Kidney (tissue), 14 donors: ENCODE data around the gene ADGRL2. TPM values are rescaled to one million over a fixed set of nuclear protein-coding genes. Genes with fewer than 3 reads are reported as not detected.

ENCODE experiments used
- DNase-seq, 5 donors: peaks; one replicate each; pipeline ENCODE4 v3.0.0-alpha.2; 2013 to 2020
- FAIRE-seq: peaks from 2 replicates; lab custom pipeline; 2012; peaks lifted over from hg19 to GRCh38; lab: Jason Lieb, UNC
- H3K27ac ChIP-seq, 2 donors: one replicate each; pipeline ENCODE4 v1.7.0; 2013; ENCODE audit warnings: low read depth in 2 of 2, low read length in 2 of 2, inconsistent platforms in 1 of 2
- H3K27me3 ChIP-seq: one replicate; pipeline ENCODE4 v1.7.1; 2013; ENCODE audit warnings: low read length, inconsistent platforms; ENCODE audit not compliant: control insufficient read depth, insufficient read depth
- H3K36me3 ChIP-seq, 3 donors: one replicate each; pipeline versions ENCODE4 v1.7.0 to v1.7.1; 2013; ENCODE audit warnings: low read length in 3 of 3, control low read depth in 1 of 3, inconsistent platforms in 1 of 3; ENCODE audit not compliant: insufficient read depth in 3 of 3, control insufficient read depth in 2 of 3
- H3K4me1 ChIP-seq, 3 donors: one replicate each; pipeline versions ENCODE4 v1.7.0 to v1.7.1; 2013; ENCODE audit warnings: low read length in 3 of 3, inconsistent platforms in 1 of 3, low read depth in 1 of 3; ENCODE audit not compliant: control insufficient read depth in 2 of 3, insufficient read depth in 2 of 3
- H3K4me3 ChIP-seq, 3 donors: one replicate each; pipeline versions ENCODE4 v1.7.0 to v1.8.1; 2013; ENCODE audit warnings: low read length in 3 of 3, control low read depth in 1 of 3, inconsistent platforms in 1 of 3
- H3K9ac ChIP-seq, 3 donors: one replicate each; pipeline versions ENCODE4 v1.7.0 to v1.7.1; 2013; ENCODE audit warnings: low read length in 3 of 3, control low read depth in 1 of 3, inconsistent platforms in 1 of 3
- H3K9me3 ChIP-seq, 3 donors: one replicate each; pipeline versions ENCODE4 v1.7.0 to v1.7.1; 2013; ENCODE audit warnings: low read length in 3 of 3, control low read depth in 1 of 3, inconsistent platforms in 1 of 3; ENCODE audit not compliant: control insufficient read depth in 2 of 3, insufficient read depth in 1 of 3
- intact Hi-C: fragments of 100-400 bp; cut with DNase I; formaldehyde crosslinking; loops from one replicate; pipeline ENCODE4 v1.11.1; 2022
- polyA plus RNA-seq: library from polyadenylated mRNA; stranded (reverse); fragments of 350-450 nt; fragmentation: Illumina TruSeq; extraction: RNeasy Lipid Tissue Mini Kit (QIAGEN cat#74804); gene quantifications from one replicate; pipeline ENCODE4 v1.2.3, GENCODE V29; 2014; ENCODE audit warnings: low read depth, low replicate concordance; ENCODE audit not compliant: insufficient read depth
- total RNA-seq: library from RNA; stranded (reverse); fragmentation: NEBNext Ultra II Directional; extraction: Animal tissue kit (Norgen Biotek cat#: 25700); gene quantifications from one replicate; pipeline ENCODE4 v1.2.1, GENCODE V29; 2021
- TF ChIP-seq, protein P1 (sequence below): IDR thresholded peaks from 3 replicates; pipeline ENCODE4 v1.5.1; 2012; ENCODE audit warnings: mild to moderate bottlenecking, moderate library complexity, borderline replicate concordance; ENCODE audit not compliant: insufficient read depth; ENCODE audit errors: extremely low read depth
- donor health status: control.
- donor health status: control.
- donor health status: control.
- donor health status: control.
- donor health status: control.
- donor health status: DM: yes; HTN: yes; CAD: no.
- donor health status: Normal renal cell carcinoma (clear cell type).

Gene ADGRL2
- total and polyA plus RNA-seq, 2 donors from 2014 or later = 27.2 to 71.2 TPM

DNA sequence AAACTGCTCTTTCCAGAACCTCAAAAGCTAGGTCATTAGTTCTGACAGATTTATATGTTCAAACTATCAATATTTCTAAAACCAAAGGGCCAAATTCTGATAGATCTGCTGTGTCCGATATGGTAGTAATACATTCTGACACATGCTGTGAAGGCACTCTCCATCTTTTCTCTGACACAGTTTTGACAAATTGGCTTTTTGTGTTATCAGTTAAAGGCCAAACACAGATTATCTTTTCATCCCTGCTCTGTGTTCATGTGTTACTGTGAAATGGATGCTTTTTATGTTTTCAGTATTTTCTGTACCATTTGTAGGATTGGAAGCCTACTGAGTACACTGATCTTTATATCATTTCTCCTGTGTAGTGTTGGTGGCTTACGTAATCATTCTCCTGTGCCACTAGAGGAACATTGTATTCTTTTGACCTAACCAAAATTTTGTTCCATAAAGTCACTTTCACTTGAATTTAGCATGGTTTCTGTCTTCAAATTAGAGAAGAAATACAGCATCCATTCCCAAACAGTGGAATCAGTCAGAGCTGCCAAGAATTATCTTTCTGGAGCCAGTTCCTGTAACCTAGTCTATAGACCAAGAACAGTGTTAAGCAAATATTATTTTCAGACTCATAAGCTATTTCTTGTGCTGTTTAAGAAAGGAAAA, 137.2 kb downstream of the ADGRL2 start:
- Histone ChIP-seq H3K27ac (no peak overlapping the region), H3K36me3 (peaks cover 0 to 2% (median 0%) of the 10 kb centered on the region in 3 donors), H3K27me3 (no peaks in the 10 kb centered on the region), H3K4me1 (peaks cover 0 to 2% (median 0%) of the 10 kb centered on the region in 3 donors), H3K9ac (no peak overlapping the region), H3K9me3 (no peaks in the 10 kb centered on the region), H3K4me3 (no peak overlapping the region)
- DNase-seq = no peak
- intact Hi-C loops = no loop called here
- FAIRE-seq = no peak
- TF ChIP-seq, protein P1, sequence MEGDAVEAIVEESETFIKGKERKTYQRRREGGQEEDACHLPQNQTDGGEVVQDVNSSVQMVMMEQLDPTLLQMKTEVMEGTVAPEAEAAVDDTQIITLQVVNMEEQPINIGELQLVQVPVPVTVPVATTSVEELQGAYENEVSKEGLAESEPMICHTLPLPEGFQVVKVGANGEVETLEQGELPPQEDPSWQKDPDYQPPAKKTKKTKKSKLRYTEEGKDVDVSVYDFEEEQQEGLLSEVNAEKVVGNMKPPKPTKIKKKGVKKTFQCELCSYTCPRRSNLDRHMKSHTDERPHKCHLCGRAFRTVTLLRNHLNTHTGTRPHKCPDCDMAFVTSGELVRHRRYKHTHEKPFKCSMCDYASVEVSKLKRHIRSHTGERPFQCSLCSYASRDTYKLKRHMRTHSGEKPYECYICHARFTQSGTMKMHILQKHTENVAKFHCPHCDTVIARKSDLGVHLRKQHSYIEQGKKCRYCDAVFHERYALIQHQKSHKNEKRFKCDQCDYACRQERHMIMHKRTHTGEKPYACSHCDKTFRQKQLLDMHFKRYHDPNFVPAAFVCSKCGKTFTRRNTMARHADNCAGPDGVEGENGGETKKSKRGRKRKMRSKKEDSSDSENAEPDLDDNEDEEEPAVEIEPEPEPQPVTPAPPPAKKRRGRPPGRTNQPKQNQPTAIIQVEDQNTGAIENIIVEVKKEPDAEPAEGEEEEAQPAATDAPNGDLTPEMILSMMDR = no peak

DNA sequence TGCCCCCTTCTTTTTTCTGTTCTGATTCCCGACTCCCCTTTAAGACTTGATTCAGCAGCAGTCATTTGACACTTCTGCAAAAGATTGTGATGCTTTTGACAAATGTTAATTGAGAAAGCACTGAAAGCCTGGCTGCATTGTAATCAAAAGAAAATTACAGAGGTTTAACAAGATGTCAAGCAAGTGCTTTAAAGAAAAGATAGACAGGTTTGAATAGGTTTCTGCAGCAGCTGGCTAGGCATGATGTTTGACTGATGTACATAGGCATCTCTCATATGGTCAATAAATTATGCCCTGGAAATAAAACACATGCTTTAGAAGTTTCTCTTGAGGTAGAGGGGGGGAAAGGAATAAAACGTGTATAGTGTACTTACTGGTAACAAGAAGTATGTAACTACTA, 147.8 kb downstream of the ADGRL2 start:
- H3K27me3 ChIP-seq = no peaks in the 10 kb centered on the region
- intact Hi-C loops = no loop called here
- DNase-seq (no peak), FAIRE-seq (no peak)
- peaks cover 0 to 3% (median 3%) of the 10 kb centered on the region in 3 donors for H3K36me3 ChIP-seq
- H3K9me3 ChIP-seq = no peaks in the 10 kb centered on the region
- H3K27ac ChIP-seq = no peak overlapping the region
- no peak overlapping the region for H3K9ac ChIP-seq
- no peaks in the 10 kb centered on the region for H3K4me1 ChIP-seq
- TF ChIP-seq, protein P1 = no peak
- no peak overlapping the region for H3K4me3 ChIP-seq

DNA sequence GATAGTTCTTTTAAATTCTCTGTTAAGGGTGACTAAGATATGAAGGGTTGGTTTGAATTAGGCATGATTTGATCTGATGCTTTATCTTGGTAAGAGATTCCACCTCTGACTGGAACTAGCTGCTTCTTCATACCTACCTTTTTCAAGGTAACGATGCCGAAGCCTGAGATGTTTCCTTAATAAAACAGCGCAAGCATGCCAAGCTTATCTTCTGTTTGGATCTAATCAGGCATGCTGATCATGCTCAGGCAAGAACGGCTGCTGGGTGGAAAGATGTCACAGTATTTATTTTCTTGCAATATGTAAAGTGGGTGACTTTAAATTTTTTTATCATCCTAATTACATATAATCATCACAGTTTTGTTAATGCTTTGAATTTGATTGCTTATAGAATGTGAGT, 148.7 kb downstream of the ADGRL2 start:
- Histone ChIP-seq H3K27ac (no peak overlapping the region), H3K9me3 (no peaks in the 10 kb centered on the region), H3K4me3 (no peak overlapping the region), H3K9ac (no peak overlapping the region), H3K36me3 (peaks cover 0 to 3% (median 3%) of the 10 kb centered on the region in 3 donors), H3K4me1 (no peaks in the 10 kb centered on the region), H3K27me3 (no peaks in the 10 kb centered on the region)
- FAIRE-seq (no peak), DNase-seq (no peak)
- TF ChIP-seq, protein P1 = no peak
- intact Hi-C loops = no loop called here
